Mesendoderm (in vitro differentiated cells): Measurements from ENCODE around the gene ZDHHC12.

Experiments used
- DNase-seq: peaks from one replicate; pipeline ENCODE4 v3.0.0; 2013
- H2AK5ac ChIP-seq: 2 replicates; pipeline ENCODE4 v1.6.1; 2013; ENCODE audit warnings: low read length, inconsistent platforms
- H2BK120ac ChIP-seq: 2 replicates; pipeline ENCODE4 v1.6.1; 2013; ENCODE audit warnings: low read depth, mild to moderate bottlenecking, low read length, moderate library complexity, mixed read lengths
- H2BK15ac ChIP-seq: replicated peaks from 2 replicates; pipeline ENCODE4 v1.6.1; 2013; ENCODE audit warnings: low read depth, mild to moderate bottlenecking, moderate library complexity
- H2BK5ac ChIP-seq: 2 replicates; pipeline ENCODE4 v1.6.1; 2013; ENCODE audit warnings: low read length, inconsistent platforms
- H3K18ac ChIP-seq: 2 replicates; pipeline ENCODE4 v1.6.1; 2013; ENCODE audit warnings: mild to moderate bottlenecking, low read length, mixed read lengths
- H3K23ac ChIP-seq: one replicate; pipeline ENCODE4 v1.6.1; 2013; ENCODE audit warnings: low read length
- H3K27ac ChIP-seq: 2 replicates; pipeline ENCODE4 v1.5.1; 2013; ENCODE audit warnings: low read depth, mild to moderate bottlenecking, inconsistent platforms, low read length, moderate library complexity
- H3K27me3 ChIP-seq: 2 replicates; pipeline ENCODE4 v1.6.1; 2013; ENCODE audit warnings: low read length, control low read depth, mild to moderate bottlenecking, inconsistent platforms; ENCODE audit not compliant: insufficient read depth, poor library complexity
- H3K36me3 ChIP-seq: 2 replicates; pipeline ENCODE4 v1.6.1; 2013; ENCODE audit warnings: low read length, inconsistent platforms; ENCODE audit not compliant: control insufficient read depth, insufficient read depth
- H3K4ac ChIP-seq: one replicate; pipeline ENCODE4 v1.6.1; 2013; ENCODE audit warnings: low read depth, mild to moderate bottlenecking, low read length, moderate library complexity
- H3K4me1 ChIP-seq: 2 replicates; pipeline ENCODE4 v1.6.1; 2013; ENCODE audit warnings: low read depth, low read length, inconsistent platforms; ENCODE audit not compliant: control insufficient read depth
- H3K4me2 ChIP-seq: 2 replicates; pipeline ENCODE4 v1.6.1; 2013; ENCODE audit warnings: low read length
- H3K4me3 ChIP-seq: 2 replicates; pipeline ENCODE4 v1.5.1; 2013; ENCODE audit warnings: mild to moderate bottlenecking, low read length
- H3K56ac ChIP-seq: one replicate; pipeline ENCODE4 v1.6.1; 2013; ENCODE audit warnings: low read length
- H3K79me1 ChIP-seq: 2 replicates; pipeline ENCODE4 v1.6.1; 2013; ENCODE audit warnings: low read length, inconsistent platforms
- H3K79me2 ChIP-seq: 2 replicates; pipeline ENCODE4 v1.6.1; 2013; ENCODE audit warnings: mild to moderate bottlenecking, low read length; ENCODE audit not compliant: control insufficient read depth, insufficient read depth
- H3K9ac ChIP-seq: 2 replicates; pipeline ENCODE4 v1.6.1; 2013; ENCODE audit warnings: low read length, inconsistent platforms
- H4K5ac ChIP-seq: one replicate; pipeline ENCODE4 v1.6.1; 2013; ENCODE audit warnings: low read length
- H4K8ac ChIP-seq: one replicate; pipeline ENCODE4 v1.6.1; 2013; ENCODE audit warnings: low read depth, mild to moderate bottlenecking, control low read depth, low read length, moderate library complexity
- WGBS: extraction: QIAGEN DNeasy Blood & Tissue Kit; methylation state at CpG from one replicate; pipeline ENCODE4 v1.1.7; 2013; ENCODE audit warnings: low lambda C conversion rate, missing lambda C conversion rate; ENCODE audit not compliant: insufficient coverage; ENCODE audit errors: extremely low coverage; 5-methylcytosine and 5-hydroxymethylcytosine counted together

ZDHHC12 gene

GRCh38 chr9:128732576-128732975 is 8.6 kb upstream of the ZDHHC12 start:
- Histone ChIP-seq H3K56ac (no peak overlapping the region), H3K4me1 (no peaks in the 10 kb centered on the region), H2AK5ac (no peak overlapping the region), H3K4me3 (no peak overlapping the region), H2BK120ac (no peak overlapping the region), H4K5ac (no peak overlapping the region), H4K8ac (no peak overlapping the region), H3K79me2 (no peaks in the 10 kb centered on the region), H3K27me3 (no peaks in the 10 kb centered on the region), H3K79me1 (no peaks in the 10 kb centered on the region), H3K18ac (no peak overlapping the region), H3K4me2 (no peak overlapping the region), H3K4ac (no peak overlapping the region), H3K36me3 (no peaks in the 10 kb centered on the region), H2BK5ac (no peak overlapping the region), H3K27ac (no peak overlapping the region), H2BK15ac (no peak overlapping the region), H3K23ac (no peak overlapping the region), H3K9ac (no peak overlapping the region)
- WGBS, result no CpG with 5 or more reads among the region's 13 CpGs
- no peak for DNase-seq

- no peak for DNase-seq
- H3K4me3 ChIP-seq, result no peak overlapping the region
- no peaks in the 10 kb centered on the region for H3K36me3 ChIP-seq
- no peak overlapping the region for H4K5ac ChIP-seq
- H2BK15ac ChIP-seq, result no peak overlapping the region
- H4K8ac ChIP-seq, result no peak overlapping the region
- H3K27me3 ChIP-seq, result no peaks in the 10 kb centered on the region
- no peaks in the 10 kb centered on the region for H3K79me1 ChIP-seq
- no peaks in the 10 kb centered on the region for H3K79me2 ChIP-seq
- H2AK5ac ChIP-seq, result no peak overlapping the region
- H3K4me1 ChIP-seq, result no peaks in the 10 kb centered on the region
- no peak overlapping the region for H3K4me2 ChIP-seq
- H3K23ac ChIP-seq, result no peak overlapping the region
- H3K18ac ChIP-seq, result no peak overlapping the region
- H3K27ac ChIP-seq, result no peak overlapping the region
- no CpG with 5 or more reads among the region's 9 CpGs for WGBS
- no peak overlapping the region for H2BK5ac ChIP-seq
- no peak overlapping the region for H3K9ac ChIP-seq
- H3K4ac ChIP-seq, result no peak overlapping the region
- H2BK120ac ChIP-seq, result no peak overlapping the region
- no peak overlapping the region for H3K56ac ChIP-seq
These were observed 7.8 kb upstream of the ZDHHC12 start for GRCh38 chr9:128731691-128732090.

GRCh38 chr9:128731093-128731492 is 7.2 kb upstream of the ZDHHC12 start:
- no CpG with 5 or more reads among the region's 13 CpGs for WGBS
- H3K4me3 ChIP-seq, result no peak overlapping the region
- no peaks in the 10 kb centered on the region for H3K4me1 ChIP-seq
- H3K79me2 ChIP-seq, result no peaks in the 10 kb centered on the region
- H3K4ac ChIP-seq, result no peak overlapping the region
- H3K23ac ChIP-seq, result no peak overlapping the region
- H2BK120ac ChIP-seq, result no peak overlapping the region
- H4K5ac ChIP-seq, result no peak overlapping the region
- H3K9ac ChIP-seq, result no peak overlapping the region
- no peaks in the 10 kb centered on the region for H3K36me3 ChIP-seq
- no peak overlapping the region for H2BK15ac ChIP-seq
- H4K8ac ChIP-seq, result no peak overlapping the region
- no peak for DNase-seq
- H3K27ac ChIP-seq, result no peak overlapping the region
- no peak overlapping the region for H2BK5ac ChIP-seq
- no peak overlapping the region for H3K4me2 ChIP-seq
- H3K18ac ChIP-seq, result no peak overlapping the region
- no peaks in the 10 kb centered on the region for H3K27me3 ChIP-seq
- no peak overlapping the region for H3K56ac ChIP-seq
- H2AK5ac ChIP-seq, result no peak overlapping the region
- no peaks in the 10 kb centered on the region for H3K79me1 ChIP-seq

DNA sequence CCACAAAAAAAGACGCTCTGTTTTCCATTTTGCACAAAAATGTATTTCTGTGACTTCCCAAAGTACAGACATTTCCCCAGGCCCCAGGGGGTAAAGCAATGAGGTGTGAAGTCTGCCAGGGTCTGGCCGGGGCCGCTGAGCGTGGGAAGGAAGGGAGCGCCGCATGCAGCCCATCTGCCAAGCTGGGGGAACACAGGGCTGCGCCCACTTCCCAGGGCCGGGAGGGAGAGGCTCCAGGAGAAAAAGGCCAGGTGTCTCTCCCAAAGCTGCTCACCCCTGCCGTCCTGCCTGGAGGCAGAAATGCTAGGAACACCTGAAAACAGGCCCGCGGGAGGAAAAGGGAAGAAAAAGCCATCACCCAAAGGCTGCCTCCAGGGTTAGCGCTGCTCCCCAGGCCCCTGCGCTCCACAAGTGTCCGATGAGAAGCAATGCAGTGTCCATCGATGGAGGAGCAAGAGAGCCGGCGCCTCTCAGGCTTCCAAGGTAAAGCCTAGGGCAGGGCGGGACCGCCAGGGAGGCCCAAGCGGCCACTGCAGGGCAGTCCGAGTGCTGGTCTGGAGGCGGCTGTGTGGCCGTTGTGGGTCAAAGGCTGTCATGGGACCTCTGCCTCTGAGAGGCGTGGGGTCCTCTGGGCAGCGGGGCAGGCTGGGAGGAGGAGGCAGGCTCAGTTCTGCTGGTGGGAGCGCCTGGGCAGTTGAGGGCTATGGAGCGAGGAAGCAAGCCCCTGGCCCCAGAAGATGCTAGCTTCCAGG is 6.0 kb upstream of the ZDHHC12 start:
- H3K4me1 ChIP-seq, result no peaks in the 10 kb centered on the region
- no peak overlapping the region for H3K23ac ChIP-seq
- no peak overlapping the region for H3K9ac ChIP-seq
- H3K79me2 ChIP-seq, result no peaks in the 10 kb centered on the region
- no peaks in the 10 kb centered on the region for H3K36me3 ChIP-seq
- H3K27me3 ChIP-seq, result no peaks in the 10 kb centered on the region
- no peak overlapping the region for H3K18ac ChIP-seq
- H2BK120ac ChIP-seq, result no peak overlapping the region
- WGBS, result no CpG with 5 or more reads among the region's 27 CpGs
- no peak overlapping the region for H3K4me3 ChIP-seq
- DNase-seq, result no peak
- no peak overlapping the region for H4K5ac ChIP-seq
- H2BK15ac ChIP-seq, result no peak overlapping the region
- no peak overlapping the region for H4K8ac ChIP-seq
- H2BK5ac ChIP-seq, result no peak overlapping the region
- no peaks in the 10 kb centered on the region for H3K79me1 ChIP-seq
- no peak overlapping the region for H3K27ac ChIP-seq
- peak overlapping the region; percentile 7 for H3K56ac ChIP-seq
- no peak overlapping the region for H2AK5ac ChIP-seq
- no peak overlapping the region for H3K4ac ChIP-seq
- no peak overlapping the region for H3K4me2 ChIP-seq

DNA sequence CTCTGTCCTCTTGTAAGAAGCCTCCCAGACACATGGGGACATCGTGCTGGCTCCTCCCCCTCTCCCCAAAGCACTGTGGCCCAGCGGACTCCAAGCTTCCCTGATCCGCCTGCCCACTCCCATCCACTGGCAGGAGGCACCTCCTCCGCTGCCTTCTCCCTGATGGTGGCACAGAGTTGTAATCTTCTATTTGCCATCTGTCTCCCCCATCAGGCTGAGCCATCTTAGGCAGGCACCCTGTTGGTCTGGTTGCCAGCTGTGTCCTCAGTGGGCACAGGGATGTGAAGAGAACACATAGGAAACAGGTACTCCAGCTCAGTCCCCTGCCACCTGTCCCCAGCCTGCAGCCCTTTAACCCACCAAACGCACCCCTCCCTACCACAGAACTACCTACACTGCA is 5.4 kb upstream of the ZDHHC12 start:
- H2AK5ac ChIP-seq, result no peak overlapping the region
- H4K8ac ChIP-seq, result no peak overlapping the region
- H2BK120ac ChIP-seq, result no peak overlapping the region
- no peak overlapping the region for H2BK15ac ChIP-seq
- no CpG with 5 or more reads among the region's 5 CpGs for WGBS
- no peak overlapping the region for H3K18ac ChIP-seq
- peaks cover 2% of the 10 kb centered on the region for H3K4me1 ChIP-seq
- H3K4ac ChIP-seq, result no peak overlapping the region
- H2BK5ac ChIP-seq, result no peak overlapping the region
- H3K23ac ChIP-seq, result no peak overlapping the region
- DNase-seq, result no peak
- H3K27me3 ChIP-seq, result no peaks in the 10 kb centered on the region
- H3K27ac ChIP-seq, result no peak overlapping the region
- no peak overlapping the region for H3K4me2 ChIP-seq
- no peaks in the 10 kb centered on the region for H3K36me3 ChIP-seq
- H3K79me2 ChIP-seq, result no peaks in the 10 kb centered on the region
- no peak overlapping the region for H3K56ac ChIP-seq
- no peaks in the 10 kb centered on the region for H3K79me1 ChIP-seq
- H3K4me3 ChIP-seq, result no peak overlapping the region
- no peak overlapping the region for H3K9ac ChIP-seq
- no peak overlapping the region for H4K5ac ChIP-seq

GRCh38 chr9:128728298-128728697 is 4.4 kb upstream of the ZDHHC12 start:
- no peak overlapping the region for H3K56ac ChIP-seq
- no peaks in the 10 kb centered on the region for H3K79me2 ChIP-seq

More at GRCh38 chr9:128728298-128728697, 4.4 kb upstream of the ZDHHC12 start:
- Histone ChIP-seq H4K5ac (no peak overlapping the region), H2AK5ac (no peak overlapping the region), H3K4ac (no peak overlapping the region), H3K36me3 (no peaks in the 10 kb centered on the region), H4K8ac (no peak overlapping the region), H2BK5ac (no peak overlapping the region), H2BK120ac (no peak overlapping the region), H3K9ac (no peak overlapping the region), H3K27ac (no peak overlapping the region), H3K4me3 (no peak overlapping the region), H2BK15ac (no peak overlapping the region), H3K4me1 (peaks cover 2% of the 10 kb centered on the region), H3K18ac (no peak overlapping the region), H3K23ac (no peak overlapping the region), H3K79me1 (peaks cover 2% of the 10 kb centered on the region), H3K4me2 (no peak overlapping the region), H3K27me3 (no peaks in the 10 kb centered on the region)
- no CpG with 5 or more reads among the region's 7 CpGs for WGBS
- no peak for DNase-seq
